K562 (cell line): Measurements from ENCODE around the gene QRICH1. TPM values are rescaled to one million over a fixed set of nuclear protein-coding genes. Genes with fewer than 3 reads are reported as not detected.

Experiments
- CREB5 ChIP-seq: fragments of 250-450 bp; sonication (Bioruptor Pico); IDR thresholded peaks from 2 replicates; pipeline ENCODE4 v1.5.0; 2020; ENCODE audit warnings: mild to moderate bottlenecking
- CXXC5 ChIP-seq: fragments of 250-450 bp; sonication (Bioruptor Pico); IDR thresholded peaks from 2 replicates; pipeline ENCODE4 v1.8.0; 2022; ENCODE audit warnings: inconsistent platforms, mild to moderate bottlenecking, moderate library complexity
- E2F8 ChIP-seq: fragments of 450-650 bp; IDR thresholded peaks from 2 replicates; pipeline ENCODE4 v1.7.1; 2018; ENCODE audit warnings: mild to moderate bottlenecking, low read depth; ENCODE audit not compliant: partially characterized antibody
- EGR1 ChIP-seq: fragments of 450-650 bp; conservative IDR thresholded peaks from 2 replicates; pipeline ENCODE4 v1.6.1; 2017; ENCODE audit warnings: mild to moderate bottlenecking
- GABPB1 ChIP-seq: sonication (generic); formaldehyde crosslinking; IDR thresholded peaks from 2 replicates; pipeline ENCODE4 v1.8.0; 2022; ENCODE audit warnings: mild to moderate bottlenecking, missing genetic modification reagents
- HES1 ChIP-seq: fragments of 450-650 bp; IDR thresholded peaks from 2 replicates; pipeline ENCODE4 v1.6.1; 2016; ENCODE audit warnings: low read depth, mild to moderate bottlenecking, moderate library complexity
- HSF4 ChIP-seq: fragments of 250-450 bp; sonication (Bioruptor Pico); IDR thresholded peaks from 2 replicates; pipeline ENCODE4 v2.1.2; 2022; ENCODE audit warnings: mild to moderate bottlenecking, moderate library complexity, borderline replicate concordance
- LEF1 ChIP-seq: fragments of 450-650 bp; IDR thresholded peaks from 2 replicates; pipeline ENCODE4 v1.6.1; 2016; ENCODE audit warnings: mild to moderate bottlenecking
- NR1H2 ChIP-seq: sonication (generic); formaldehyde crosslinking; IDR thresholded peaks from 2 replicates; pipeline ENCODE4 v1.4.0; 2020; ENCODE audit warnings: mild to moderate bottlenecking, missing genetic modification reagents
- PCBP1 ChIP-seq: fragments of 200-400 bp; formaldehyde crosslinking; IDR thresholded peaks from 2 replicates; pipeline ENCODE4 v1.6.1; 2018; ENCODE audit warnings: mild to moderate bottlenecking, low read depth, low read length; ENCODE audit not compliant: poor library complexity, severe bottlenecking
- PHF21A ChIP-seq: fragments of 450-650 bp; IDR thresholded peaks from 2 replicates; pipeline ENCODE4 v1.6.1; 2017; ENCODE audit warnings: low read depth, borderline replicate concordance
- RB1 ChIP-seq: fragments of 450-650 bp; IDR thresholded peaks from 2 replicates; pipeline ENCODE4 v1.6.1; 2017; ENCODE audit warnings: low read depth, mild to moderate bottlenecking
- RBM34 ChIP-seq: fragments of 200-400 bp; formaldehyde crosslinking; IDR thresholded peaks from 2 replicates; pipeline ENCODE4 v1.6.1; 2018; ENCODE audit warnings: low read length, borderline replicate concordance; ENCODE audit not compliant: insufficient read depth
- VEZF1 ChIP-seq: fragments of 200-800 bp; sonication (Bioruptor generic); IDR thresholded peaks from 2 replicates; pipeline ENCODE4 v1.6.1; 2017; ENCODE audit warnings: missing genetic modification characterization, missing compliant biosample characterization
- ZBTB7A ChIP-seq: IDR thresholded peaks from 2 replicates; pipeline ENCODE4 v1.6.1; 2011; ENCODE audit warnings: low read depth, mild to moderate bottlenecking, low read length, moderate library complexity, borderline replicate concordance; ENCODE audit not compliant: control insufficient read depth
- ZFP36 ChIP-seq: fragments of 150-350 bp; IDR thresholded peaks from 2 replicates; pipeline ENCODE4 v1.6.1; 2018; ENCODE audit warnings: low read length, low read depth; ENCODE audit not compliant: partially characterized antibody
- ZNF197 ChIP-seq: fragments of 200-800 bp; sonication (Bioruptor generic); IDR thresholded peaks from 2 replicates; pipeline ENCODE4 v1.6.1; 2016; ENCODE audit warnings: low read depth, missing genetic modification characterization, missing compliant biosample characterization
- ZNF212 ChIP-seq: fragments of 450-650 bp; formaldehyde crosslinking; IDR thresholded peaks from 2 replicates; pipeline ENCODE4 v1.4.0; 2020; ENCODE audit warnings: mild to moderate bottlenecking
- ZNF324 ChIP-seq: fragments of 250-450 bp; sonication (Bioruptor Pico); IDR thresholded peaks from 2 replicates; pipeline ENCODE4 v1.4.0; 2020; ENCODE audit warnings: mild to moderate bottlenecking
- ZNF436 ChIP-seq: fragments of 250-450, 450-650 bp; sonication (Bioruptor Pico); formaldehyde crosslinking; IDR thresholded peaks from 2 replicates; pipeline ENCODE4 v1.7.0; 2020; ENCODE audit warnings: mild to moderate bottlenecking
- polyA plus RNA-seq, 8 experiments: library from polyadenylated mRNA; depleted of rRNA in 4 of 8; stranded (reverse) in 5 of 8; unstranded in 3 of 8; fragments of >200 nt; fragmentation: Nextera tagmentation in 2 of 8; fragmentation: Illumina TruSeq in 1 of 8; extraction: Ambion mirVana in 2 of 8; extraction: Trizol in 1 of 8; gene quantifications; 2 replicates each; pipeline versions ENCODE4 v1.2.1 to v1.2.3, GENCODE V29; 2011 to 2014; ENCODE audit warnings: inconsistent platforms in 1 of 8, missing spikeins in 1 of 8
- total RNA-seq, 7 experiments: library from RNA; depleted of rRNA in 6 of 7; stranded (reverse); fragments of >200 nt in 6 of 7; fragmentation: Illumina TruSeq in 2 of 7; extraction: Trizol in 2 of 7; gene quantifications; 2 replicates each; pipeline versions ENCODE4 v1.2.1 to v1.2.3, GENCODE V29; 2011 to 2021; ENCODE audit warnings: low replicate concordance in 1 of 7

Gene QRICH1
- total and polyA plus RNA-seq, 9 of the 15 experiments (the other 6 are each of a cell fraction or from before 2014, with no cell fraction given) = 20.1 to 99.2 (median 56.7) TPM

- TF ChIP-seq E2F8 (no peak), CREB5 (CRISPR knock-in tag) (no peak), RBM34 (no peak), VEZF1 (CRISPR knock-in tag) (peak; percentile 75), ZNF197 (CRISPR knock-in tag) (no peak), LEF1 (no peak), ZFP36 (no peak), PHF21A (no peak), ZNF324 (no peak), ZNF436 (CRISPR knock-in tag) (no peak), ZBTB7A (no peak), HES1 (no peak), PCBP1 (no peak), EGR1 (peak; percentile 96), ZNF212 (CRISPR knock-in tag) (no peak), NR1H2 (no peak), GABPB1 (peak; percentile 79), HSF4 (CRISPR knock-in tag) (no peak), CXXC5 (CRISPR knock-in tag) (peak; percentile 42), RB1 (peak; percentile 62; the same call in 1 of the 2 replicates)
These were observed at the start of gene QRICH1 (continued) for GRCh38 chr3:49093853-49094767.
